HuH-7.5 (cell line): ENCODE results near the gene KIT.

ENCODE experiments used
- DNase-seq: peaks from one replicate; pipeline ENCODE4 v3.0.0; 2011; ENCODE audit warnings: low spot score

The KIT gene

DNA sequence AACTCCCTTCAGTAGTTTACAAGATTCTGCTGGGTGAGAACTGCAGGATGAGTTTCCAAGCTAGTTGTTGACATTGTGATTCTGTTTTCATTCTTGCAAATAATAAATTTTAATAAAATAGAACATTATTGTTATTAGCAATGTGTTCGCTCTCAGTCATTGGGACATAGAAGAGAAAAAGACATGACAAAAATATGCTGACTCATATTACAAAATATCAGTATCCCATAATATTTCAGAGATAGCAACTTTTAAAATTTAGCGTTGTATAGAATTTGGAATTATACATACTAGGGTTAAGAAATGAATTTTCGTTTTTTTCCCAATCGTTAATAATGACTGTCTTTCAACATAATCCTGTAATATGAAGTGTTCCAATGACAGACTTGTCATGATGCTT lies 45.4 kb downstream of the KIT start:
- DNase-seq = no peak

DNA sequence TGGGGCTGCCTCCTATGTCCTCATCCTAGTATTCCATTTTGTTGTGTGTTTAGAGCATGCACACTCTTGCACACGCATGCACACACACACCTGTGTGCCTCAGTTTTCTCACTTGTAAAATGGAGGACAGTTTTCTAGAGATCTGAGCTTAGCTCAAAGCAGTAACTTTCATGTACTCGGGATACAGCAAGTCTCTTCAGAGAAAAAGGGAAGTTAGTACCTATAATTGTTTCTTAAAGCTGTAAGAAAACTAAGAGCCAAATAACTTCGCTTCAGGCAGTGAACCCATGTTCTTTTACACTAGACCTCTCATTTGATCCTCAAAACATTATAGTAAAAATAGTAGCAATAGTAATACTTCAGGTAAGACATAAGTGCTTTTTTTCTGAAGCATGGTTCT lies 49.6 kb downstream of the KIT start:
- DNase-seq = no peak

DNA sequence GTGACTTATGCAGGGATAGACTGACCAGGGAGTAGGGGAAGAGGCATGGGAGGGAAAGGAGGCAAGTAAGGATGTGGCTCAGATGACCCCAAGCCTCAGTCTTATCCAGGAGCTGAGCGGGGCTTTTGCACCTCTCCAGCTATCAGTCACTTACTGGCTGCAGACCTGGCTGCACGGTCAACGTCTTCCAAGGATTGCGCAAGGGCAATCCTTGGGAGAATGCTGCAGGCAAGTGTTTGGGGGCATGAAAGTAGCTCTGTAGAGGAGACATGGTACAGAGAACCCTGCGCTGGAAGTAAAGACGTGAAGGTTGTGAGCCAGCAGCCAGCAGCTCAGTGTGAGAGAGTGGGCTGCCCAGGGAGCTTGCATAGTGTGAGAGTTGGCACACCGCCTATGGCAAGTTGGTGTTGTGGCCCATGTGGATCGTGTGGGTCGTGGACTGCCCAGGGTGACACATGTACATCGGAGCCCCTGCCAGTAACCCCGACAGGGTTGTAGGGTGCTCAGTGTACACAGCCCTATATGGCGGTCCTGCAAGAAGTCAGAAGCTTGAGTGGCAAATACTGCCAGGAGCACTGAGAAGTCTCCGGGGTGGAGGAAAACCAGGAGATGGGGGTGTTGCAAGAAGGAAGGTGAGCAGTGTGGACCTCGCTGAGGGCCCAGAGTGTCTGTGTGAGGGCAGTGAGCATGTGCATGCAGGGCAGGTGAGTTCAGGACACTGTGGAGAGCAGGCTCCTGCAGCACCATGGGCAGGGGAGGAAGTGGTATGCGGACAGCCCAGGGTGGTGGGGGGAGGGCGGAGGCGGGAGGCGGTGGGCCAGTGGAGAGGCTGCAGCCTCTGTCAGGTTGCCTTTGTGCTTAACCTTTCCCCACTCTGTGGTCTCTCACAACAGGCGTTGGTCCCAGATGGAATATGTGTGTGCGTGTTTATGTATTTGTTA lies 50.9 kb downstream of the KIT start:
- DNase-seq = no peak

DNA sequence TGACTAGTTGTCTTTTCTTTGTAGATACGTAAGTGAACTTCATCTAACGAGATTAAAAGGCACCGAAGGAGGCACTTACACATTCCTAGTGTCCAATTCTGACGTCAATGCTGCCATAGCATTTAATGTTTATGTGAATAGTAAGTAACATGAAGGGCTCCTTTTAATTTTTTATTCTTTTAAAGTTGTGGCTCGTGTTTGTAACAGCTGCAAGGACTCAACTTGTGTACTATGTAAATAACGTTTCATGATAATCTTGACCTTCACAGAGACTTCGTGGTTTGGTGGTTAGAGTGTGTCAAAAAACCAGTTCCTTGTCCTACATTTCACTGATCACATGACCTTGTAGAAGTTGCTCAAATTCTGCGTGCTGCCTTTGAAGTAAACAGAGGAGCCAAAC lies 51.6 kb downstream of the KIT start:
- no peak for DNase-seq

DNA sequence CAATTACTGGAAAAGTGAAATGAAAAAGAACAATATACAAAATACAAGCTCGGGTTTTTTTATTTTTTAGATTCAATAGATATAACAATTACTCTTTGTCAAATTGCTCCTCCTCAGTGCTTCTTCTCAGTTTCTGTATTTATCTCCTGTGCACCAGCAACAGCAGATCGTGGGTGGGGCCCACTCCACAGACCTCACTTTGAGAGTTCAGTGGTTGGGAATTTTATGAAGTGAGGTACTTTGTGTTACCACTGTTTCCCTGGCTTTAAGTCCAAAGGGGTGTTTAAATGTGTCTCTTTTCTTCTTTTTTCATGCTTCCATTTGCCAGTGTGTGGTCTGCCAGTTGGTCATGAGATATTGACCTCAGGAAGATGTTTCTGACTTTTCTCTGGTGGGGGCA lies 54.4 kb downstream of the KIT start:
- DNase-seq = no peak

DNA sequence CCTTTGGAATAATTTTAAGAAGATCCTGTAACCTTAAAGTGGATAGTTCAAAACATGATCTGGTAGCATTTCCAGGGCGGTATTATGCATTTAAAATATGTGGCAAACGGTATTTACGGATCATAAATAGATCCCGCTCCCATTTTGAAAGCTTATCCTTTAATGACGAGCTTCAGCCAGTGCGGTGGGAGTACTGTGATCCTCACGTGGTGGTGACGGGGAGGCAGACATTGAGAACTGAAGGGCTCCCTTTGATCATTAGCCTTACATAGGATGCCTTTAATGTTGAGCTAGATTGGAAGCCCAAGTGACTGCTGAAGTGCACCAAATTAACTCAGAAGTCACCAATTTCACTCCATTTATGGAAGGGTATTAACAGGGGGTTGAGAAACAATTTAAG lies 56.9 kb downstream of the KIT start:
- DNase-seq = no peak

DNA sequence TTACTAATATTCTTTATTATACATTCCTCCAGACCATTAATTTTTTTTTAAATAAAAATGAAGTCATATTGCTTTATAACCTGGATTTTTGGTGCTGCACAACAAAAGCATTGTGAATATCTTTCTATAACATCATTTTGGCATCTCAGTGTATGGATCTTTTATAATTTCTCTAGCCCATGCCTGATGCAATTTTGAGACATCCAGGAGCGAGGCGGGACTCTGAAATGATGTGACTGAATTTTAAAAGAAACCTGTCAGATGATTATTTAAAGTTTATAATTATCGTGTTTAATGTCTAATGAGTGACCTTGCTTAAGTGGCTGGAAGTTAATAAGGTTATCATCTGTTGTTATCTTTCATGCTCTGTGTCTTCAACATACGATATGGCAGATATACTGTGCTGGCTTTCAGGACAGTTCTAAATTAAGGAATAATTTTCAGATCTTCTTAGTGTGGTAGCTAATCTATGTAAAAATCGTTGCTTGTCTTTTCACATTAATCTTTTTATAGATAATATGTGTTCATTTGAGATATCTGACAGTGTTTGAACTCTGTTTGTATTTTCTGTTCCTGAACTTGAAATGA lies 58.8 kb downstream of the KIT start:
- DNase-seq = no peak

DNA sequence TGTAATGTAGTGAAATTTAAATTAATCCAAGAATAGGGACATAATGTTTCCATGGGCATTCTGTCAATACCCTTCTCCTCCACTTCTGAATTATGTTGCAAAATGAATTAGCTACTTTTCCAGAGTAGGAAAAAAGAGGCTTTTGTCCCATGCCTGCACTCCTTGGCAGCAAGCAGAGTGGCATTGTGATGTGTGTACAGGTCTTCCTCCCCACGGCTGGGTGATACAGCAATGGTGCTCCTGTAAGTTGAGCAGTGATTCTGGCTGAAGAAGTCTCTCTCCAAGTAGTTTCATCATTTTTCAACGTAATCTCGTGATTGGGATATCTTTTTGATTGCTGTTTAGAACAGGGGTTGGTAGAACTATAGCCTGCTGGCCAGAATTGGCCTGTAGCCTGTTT lies 59.9 kb downstream of the KIT start:
- DNase-seq = no peak

DNA sequence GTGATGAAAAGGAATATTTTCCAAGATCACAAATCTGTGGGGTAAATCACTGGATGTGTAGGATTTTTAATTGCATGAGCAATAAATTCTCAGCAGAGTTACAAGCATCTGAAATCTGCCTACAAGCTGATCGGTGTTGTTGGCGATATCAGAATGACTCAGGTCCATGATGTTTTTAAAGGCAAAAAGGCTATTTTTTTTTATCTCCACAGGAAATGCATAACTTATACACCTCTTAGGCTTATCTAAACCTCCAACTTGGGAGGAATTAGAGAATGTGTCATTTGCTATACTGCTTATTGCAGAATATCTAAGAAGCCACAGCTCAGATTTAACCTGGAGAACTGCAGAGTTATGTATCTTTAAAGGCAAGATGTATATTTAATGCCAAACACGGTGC lies 61.6 kb downstream of the KIT start:
- no peak for DNase-seq

DNA sequence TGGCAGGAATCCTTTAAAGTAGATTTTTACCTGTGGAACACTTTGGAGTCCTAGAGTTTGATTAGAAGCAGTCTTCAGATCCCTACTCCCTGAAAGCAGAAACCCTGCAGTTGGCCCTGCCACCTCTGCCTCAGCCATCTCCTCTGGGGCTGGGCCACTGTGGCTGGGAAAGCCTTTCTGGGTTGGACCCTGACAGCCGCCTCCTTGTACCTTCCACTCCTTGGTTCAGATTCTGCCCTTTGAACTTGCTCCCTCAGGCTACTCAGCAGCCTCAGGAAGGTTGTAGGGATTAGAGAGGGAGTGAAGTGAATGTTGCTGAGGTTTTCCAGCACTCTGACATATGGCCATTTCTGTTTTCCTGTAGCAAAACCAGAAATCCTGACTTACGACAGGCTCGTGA lies 65.5 kb downstream of the KIT start:
- no peak for DNase-seq

DNA sequence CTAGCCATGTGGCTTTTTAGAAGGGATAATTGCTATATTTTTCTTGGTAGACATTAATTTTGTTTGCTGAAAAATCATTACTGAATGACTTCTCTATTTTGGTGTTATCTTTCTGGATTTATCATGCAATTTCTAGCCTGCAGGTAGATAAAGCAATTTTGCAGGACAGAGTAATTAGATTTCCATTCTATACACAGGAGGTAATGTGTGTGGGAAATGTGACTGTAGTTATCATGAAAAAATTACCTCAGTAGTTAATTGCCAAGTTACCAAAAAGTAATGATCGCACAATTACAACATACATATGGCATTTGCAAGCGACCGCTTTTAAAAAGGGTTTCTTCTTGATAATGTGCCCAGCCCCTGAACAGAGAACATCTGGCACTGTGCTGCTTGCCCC lies 66.1 kb downstream of the KIT start:
- no peak for DNase-seq

DNA sequence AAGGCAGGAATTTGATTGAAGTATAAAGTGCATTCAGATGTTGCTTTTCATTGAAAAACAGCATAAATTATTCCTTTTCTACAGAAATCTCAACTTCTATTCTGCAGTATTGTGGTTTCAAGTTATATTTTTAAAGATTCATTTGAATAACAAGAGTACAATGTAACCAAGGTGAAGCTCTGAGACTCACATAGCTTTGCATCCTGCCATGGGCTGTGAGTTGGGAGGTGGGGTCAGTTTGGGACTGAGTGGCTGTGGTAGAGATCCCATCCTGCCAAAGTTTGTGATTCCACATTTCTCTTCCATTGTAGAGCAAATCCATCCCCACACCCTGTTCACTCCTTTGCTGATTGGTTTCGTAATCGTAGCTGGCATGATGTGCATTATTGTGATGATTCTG lies 69.2 kb downstream of the KIT start:
- no peak for DNase-seq

DNA sequence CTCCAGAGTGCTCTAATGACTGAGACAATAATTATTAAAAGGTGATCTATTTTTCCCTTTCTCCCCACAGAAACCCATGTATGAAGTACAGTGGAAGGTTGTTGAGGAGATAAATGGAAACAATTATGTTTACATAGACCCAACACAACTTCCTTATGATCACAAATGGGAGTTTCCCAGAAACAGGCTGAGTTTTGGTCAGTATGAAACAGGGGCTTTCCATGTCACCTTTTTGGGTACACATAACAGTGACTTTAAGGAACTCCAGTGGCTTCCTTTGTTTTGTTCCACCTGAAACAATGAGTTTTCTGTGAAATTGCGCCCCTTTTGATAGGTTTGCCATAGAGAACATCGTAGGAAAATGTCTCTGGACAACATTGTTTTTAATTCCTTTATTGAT lies 69.6 kb downstream of the KIT start:
- DNase-seq = no peak

DNA sequence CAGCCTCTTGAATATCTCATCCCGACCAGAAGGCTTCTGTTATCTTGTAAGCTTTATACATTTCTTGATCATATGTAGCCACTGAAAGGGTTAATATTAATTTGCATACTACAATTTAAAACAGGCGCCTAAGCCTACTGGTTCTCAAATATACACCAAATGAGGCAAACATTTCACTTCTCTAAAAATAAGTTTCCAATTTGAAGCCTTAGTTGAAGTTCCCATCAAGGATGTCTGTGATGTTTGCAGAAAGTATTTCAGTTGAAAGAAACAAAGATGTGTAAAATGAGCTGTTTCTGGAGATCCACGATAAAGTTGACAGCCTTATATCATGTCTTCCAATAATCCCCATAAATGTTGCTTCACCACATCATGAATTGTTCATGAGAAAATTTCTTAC lies 70.6 kb downstream of the KIT start:
- DNase-seq = no peak

DNA sequence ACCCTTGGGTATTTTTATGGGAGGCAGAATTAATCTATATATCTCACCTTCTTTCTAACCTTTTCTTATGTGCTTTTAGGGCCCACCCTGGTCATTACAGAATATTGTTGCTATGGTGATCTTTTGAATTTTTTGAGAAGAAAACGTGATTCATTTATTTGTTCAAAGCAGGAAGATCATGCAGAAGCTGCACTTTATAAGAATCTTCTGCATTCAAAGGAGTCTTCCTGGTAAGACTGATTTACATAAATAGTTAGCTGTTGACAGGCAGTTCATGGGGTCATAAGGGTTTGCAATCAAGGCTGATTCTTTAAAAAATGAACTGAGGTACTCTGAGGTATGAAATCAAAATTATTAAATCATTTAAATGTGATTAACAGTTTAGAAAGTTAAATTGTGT lies 71.5 kb downstream of the KIT start:
- DNase-seq = no peak

DNA sequence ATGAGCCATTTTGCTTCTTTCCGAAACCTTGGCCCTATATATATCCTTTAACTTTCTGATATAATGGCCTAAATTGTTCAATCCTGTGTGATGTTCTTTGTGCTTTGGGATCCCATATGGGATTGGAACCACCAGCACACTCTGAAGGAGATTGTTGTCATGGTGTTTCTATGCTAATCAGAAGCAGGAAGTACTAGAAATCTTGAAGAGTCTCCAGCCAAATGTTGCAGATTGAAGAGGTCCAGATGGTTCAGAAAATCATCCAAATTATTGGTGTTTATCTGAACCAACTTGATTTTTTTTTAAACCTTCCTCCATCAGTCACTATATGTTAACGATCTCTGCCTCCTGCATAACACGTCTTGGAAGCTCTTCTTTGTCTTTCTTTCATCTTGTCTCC lies 72.8 kb downstream of the KIT start:
- DNase-seq = no peak

DNA sequence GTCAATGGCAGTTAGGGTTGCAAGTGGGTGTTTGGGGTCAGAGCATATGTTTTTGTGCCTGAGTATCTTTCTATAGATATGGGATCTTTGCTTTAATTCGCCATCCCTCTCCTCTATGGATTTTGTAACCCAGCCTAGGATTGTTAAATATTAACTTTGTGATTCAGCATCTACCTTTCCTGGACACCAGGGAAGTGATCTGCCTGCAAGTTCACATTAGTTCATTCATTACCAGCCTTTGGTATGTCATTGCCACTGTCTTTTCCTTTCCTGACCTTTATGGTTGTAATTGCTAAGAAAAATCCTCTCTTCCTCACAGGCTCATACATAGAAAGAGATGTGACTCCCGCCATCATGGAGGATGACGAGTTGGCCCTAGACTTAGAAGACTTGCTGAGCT lies 73.8 kb downstream of the KIT start:
- no peak for DNase-seq

DNA sequence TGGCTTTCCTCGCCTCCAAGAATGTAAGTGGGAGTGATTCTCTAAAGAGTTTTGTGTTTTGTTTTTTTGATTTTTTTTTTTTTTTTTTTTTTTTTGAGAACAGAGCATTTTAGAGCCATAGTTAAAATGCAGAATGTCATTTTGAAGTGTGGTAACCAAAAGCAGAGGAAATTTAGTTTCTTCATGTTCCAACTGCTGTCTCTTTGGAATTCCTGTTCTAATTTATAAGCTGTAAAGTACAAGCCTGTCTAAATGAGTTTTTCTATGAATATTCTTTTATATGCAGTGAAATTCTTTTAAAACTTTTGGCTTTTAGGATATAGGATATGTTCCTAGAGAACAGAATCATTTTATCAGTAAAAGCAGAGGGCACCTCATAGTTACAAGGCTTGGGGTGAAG lies 74.2 kb downstream of the KIT start:
- no peak for DNase-seq

DNA sequence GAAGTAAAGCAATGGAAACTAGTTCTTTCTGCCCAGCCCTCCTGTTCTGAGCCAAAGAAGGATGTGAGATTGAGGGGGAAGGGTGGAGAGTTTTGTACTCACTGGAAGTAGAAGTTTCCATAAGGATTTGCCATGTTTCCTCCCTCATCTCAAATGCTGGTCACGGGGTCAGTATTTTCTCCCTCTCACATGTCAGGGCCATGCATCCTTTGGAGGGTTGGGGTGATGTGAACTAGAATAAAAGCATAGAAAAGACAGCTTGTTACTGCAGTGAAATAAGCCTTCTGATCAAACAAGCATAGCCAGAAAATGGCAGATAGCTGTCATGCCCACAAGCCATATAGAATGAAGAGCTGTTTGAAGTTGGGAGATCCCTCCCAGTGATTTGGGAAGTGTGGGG lies 79.7 kb downstream of the KIT start:
- no peak for DNase-seq

DNA sequence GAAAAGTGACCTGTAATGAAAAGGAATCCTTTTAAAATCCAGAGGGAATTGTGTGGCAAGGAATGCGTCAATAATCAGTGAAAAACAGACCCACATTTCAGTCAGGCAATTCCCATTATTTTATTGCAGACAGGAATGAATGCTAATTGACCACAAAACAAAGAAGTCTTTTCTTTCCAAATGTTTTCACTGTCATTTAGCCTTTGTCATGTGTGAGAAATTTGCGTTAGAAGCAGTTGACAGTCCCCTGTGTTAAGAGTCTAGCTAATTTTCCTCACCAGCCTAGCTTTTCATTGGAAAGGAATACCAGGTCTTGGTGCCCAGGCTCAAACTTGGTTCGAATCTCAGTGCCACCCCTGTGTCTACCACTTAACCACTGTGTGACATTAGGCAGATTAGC lies 83.4 kb downstream of the KIT start:
- DNase-seq = no peak

DNA sequence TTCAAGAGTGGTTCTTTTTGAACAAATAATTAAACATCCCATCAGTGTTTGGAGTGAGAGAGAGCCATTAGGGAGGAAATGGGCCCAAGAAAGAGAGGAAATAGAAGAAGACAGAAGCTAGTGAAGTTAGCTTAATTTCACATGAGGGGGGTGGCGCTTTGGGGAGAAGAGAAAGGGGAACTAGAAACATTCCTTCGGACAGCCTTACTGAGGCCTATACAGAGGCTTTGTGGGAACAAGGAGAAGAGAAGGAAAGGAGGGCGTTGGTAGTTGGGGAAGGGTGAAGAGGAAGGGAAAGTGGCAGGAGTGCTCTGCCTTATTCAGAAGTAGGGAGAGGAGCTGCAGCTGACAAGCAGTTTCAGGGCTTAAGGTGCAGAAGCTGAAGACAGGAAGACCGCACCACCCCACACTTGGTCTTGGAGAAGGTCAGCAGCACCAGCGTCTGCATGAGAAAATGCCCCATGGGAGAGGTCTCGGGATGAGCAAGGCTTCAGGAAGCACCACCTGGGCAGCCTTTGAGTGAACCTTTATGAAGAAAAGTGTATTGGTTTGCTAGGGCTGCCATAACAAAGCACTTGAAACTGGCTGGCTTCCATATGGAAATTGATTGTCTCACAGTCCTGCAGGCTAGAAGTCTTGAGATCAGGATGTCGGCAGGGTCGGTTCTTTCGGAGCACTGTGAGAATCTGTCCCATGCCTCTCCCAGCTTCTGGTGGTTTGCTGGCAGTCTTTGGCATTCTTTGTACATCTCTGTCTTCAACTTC lies 85.1 kb downstream of the KIT start:
- no peak for DNase-seq

DNA sequence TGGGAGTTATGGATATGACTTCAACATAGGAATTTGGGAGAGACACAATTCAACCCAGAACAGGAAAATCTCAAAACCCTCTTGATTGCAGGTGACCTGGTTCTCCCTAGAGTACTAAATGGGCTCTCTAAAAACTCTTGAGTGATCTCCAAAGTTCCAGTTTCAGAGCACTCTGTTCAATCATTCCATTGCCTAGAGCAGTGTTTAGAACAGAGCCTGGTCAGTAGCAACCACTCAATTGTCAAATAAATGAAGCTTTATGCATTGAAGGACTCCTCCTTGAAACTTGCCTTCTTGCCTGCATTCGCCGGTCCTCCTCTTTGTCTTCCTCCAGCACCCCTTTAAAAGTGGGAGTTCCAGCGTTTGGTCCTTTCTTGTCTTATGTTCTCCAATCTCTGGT lies 85.8 kb downstream of the KIT start:
- DNase-seq = no peak

DNA sequence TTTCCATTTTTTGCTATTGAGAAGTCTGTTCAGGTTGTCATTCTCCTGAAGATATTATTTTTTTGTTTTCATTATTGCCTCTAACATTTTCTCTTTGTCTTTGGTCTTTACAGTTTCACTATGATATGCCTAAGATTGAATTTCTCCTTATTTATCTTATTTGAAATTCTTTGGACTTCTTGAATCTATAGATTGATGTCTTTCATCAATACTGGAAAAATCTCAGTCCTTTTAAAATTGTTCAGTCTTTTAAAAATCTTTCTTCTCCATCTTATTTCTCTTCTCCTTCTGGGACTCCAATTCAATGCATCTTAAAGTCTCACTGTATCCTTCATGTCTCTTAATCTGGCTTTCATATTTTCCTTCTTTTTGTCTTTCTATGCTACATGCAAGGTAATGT lies 86.7 kb downstream of the KIT start:
- no peak for DNase-seq
